ENCODE measurements around the gene SIRT5. TPM values are rescaled to one million over a fixed set of nuclear protein-coding genes. Genes with fewer than 3 reads are reported as not detected.

The SIRT5 gene
- total RNA-seq, 4 donors from 2014 or later: 16.2 to 27.9 (median 18.0) TPM

DNA sequence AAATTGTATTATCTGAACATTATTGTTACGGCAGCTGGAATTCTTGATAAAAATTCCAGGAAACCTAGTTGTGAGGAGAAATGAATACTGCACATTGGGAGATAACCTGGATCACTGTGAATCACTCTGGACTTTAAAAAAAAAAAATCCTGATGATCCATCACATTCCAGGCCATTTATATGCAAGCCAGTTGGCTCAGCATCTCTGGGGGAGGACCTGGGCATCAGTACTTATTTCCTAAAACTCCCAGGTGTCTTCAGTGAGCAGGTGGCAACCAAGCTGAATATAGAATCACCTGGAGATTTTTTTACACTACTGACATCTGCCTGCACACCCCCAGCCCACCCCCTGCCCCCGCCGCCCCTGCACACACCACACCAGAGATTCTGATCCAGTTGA is 39.1 kb upstream of the SIRT5 start:
- TF ChIP-seq POLR2A (IDR thresholded peaks at IDR 0.05) (no peak), CTCF (IDR thresholded peaks at IDR 0.05) (no peak)
- no peak overlapping the region for H3K27ac ChIP-seq
- intact Hi-C loops (cut with DNase I; ENCODE audit: low total_unique reads): no loop called here
- no peaks in the 10 kb centered on the region for H3K36me3 ChIP-seq
- H3K4me1 ChIP-seq: no peaks in the 10 kb centered on the region
- no peaks in the 10 kb centered on the region for H3K9me3 ChIP-seq
- no peaks in the 10 kb centered on the region for H3K27me3 ChIP-seq
- no peak for DNase-seq
- no peak overlapping the region for H3K4me3 ChIP-seq

- no peak for DNase-seq
- Histone ChIP-seq H3K9me3 (no peaks in the 10 kb centered on the region), H3K36me3 (no peaks in the 10 kb centered on the region), H3K27me3 (no peaks in the 10 kb centered on the region), H3K4me3 (no peak overlapping the region), H3K27ac (peak overlapping the region in 1 of 2 donors; percentile 23), H3K4me1 (no peaks in the 10 kb centered on the region)
- no peak for TF ChIP-seq CTCF (IDR thresholded peaks at IDR 0.05)
- intact Hi-C loops (cut with DNase I; ENCODE audit: low total_unique reads): no loop called here
Measured at GRCh38 chr6:13536796-13537526, 37.4 kb upstream of the SIRT5 start.

DNA sequence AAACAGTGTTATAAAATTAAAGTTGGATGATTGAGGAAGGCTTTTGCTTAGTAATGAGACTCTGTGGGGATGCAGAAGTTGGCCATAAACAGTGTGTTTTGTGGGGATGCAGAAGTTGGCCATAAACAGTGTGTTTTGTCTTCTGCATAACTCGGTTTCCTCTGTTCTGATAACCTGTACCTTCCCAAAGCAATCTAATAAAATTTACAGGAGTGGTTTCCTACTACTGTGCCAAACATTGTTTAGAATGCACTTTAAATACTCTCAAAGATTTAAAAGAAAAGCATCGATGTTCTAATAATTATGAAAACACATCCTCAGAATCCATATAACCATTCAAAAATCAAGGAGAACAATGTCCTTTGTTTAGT is 36.9 kb upstream of the SIRT5 start:
- intact Hi-C loops (cut with DNase I; ENCODE audit: low total_unique reads): no loop called here
- TF ChIP-seq CTCF (IDR thresholded peaks at IDR 0.05): no peak
- no peak for TF ChIP-seq POLR2A (IDR thresholded peaks at IDR 0.05)
- no peaks in the 10 kb centered on the region for H3K27me3 ChIP-seq

DNA sequence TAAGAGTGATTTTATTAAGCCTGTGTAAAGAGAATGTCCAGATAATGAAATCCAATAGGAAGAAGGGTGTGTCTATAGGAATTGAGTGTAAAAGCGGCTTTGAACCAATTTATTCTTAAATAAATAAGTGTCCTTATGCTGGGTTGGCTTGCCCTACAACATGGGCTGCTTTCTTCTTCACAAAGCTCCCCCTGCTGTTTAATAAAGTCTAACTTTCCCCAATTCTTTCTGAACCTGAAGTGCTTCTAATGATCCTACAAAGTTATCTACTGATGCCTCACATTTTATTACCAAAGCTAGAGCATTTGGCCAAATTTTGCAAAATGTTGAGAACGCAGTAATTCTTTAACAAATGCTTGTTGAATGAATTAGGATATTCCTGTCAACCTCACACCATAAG is 36.3 kb upstream of the SIRT5 start:
- no peaks in the 10 kb centered on the region for H3K36me3 ChIP-seq
- no peaks in the 10 kb centered on the region for H3K27me3 ChIP-seq
- intact Hi-C loops (cut with DNase I; ENCODE audit: low total_unique reads): no loop called here
- H3K9me3 ChIP-seq: no peaks in the 10 kb centered on the region
- H3K27ac ChIP-seq: no peak overlapping the region
- TF ChIP-seq POLR2A (IDR thresholded peaks at IDR 0.05) (no peak), CTCF (IDR thresholded peaks at IDR 0.05) (peak; percentile 24 to 61 (median 40))
- DNase-seq: no peak
- no peaks in the 10 kb centered on the region for H3K4me1 ChIP-seq
- no peak overlapping the region for H3K4me3 ChIP-seq

More for the DNA sequence above, 36.9 kb upstream of the SIRT5 start:
- Histone ChIP-seq H3K4me1 (no peaks in the 10 kb centered on the region), H3K4me3 (no peak overlapping the region), H3K36me3 (no peaks in the 10 kb centered on the region), H3K9me3 (no peaks in the 10 kb centered on the region), H3K27ac (peak overlapping the region in 1 of 2 donors; percentile 23)
- no peak for DNase-seq

DNA sequence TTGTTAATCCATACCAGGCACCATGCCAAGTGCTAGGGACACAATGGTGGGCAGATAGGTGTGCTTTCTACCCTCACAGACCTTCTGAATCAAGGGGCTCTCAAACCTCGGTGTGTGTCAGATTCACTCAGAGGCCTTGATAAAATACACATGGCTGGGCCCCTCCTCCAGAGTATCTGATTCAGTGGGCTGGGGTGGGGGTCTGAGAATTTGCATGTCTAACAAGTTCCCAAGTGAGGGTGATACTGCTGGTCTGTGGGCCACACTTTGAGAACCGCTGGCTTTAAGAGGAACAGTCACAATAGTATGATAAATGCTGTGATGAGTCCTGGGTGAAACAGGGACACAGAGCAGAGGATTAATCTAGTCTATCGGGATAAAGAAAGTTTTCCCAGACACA is 35.8 kb upstream of the SIRT5 start:
- no peaks in the 10 kb centered on the region for H3K27me3 ChIP-seq
- H3K4me3 ChIP-seq: no peak overlapping the region
- no peak overlapping the region for H3K27ac ChIP-seq
- no peaks in the 10 kb centered on the region for H3K4me1 ChIP-seq
- intact Hi-C loops (cut with DNase I; ENCODE audit: low total_unique reads): no loop called here
- H3K36me3 ChIP-seq: no peaks in the 10 kb centered on the region
- no peaks in the 10 kb centered on the region for H3K9me3 ChIP-seq
- TF ChIP-seq POLR2A (IDR thresholded peaks at IDR 0.05) (no peak), CTCF (IDR thresholded peaks at IDR 0.05) (no peak)
- DNase-seq: no peak

All from uterus (tissue), 4 donors.